ENCODE data around the gene HOGA1.
"Not testable (repeated sequence)": the region's sequence is repeated elsewhere in the genome, so short reads cannot be mapped to it uniquely, and the experiment has no call there.

Gene HOGA1

DNA sequence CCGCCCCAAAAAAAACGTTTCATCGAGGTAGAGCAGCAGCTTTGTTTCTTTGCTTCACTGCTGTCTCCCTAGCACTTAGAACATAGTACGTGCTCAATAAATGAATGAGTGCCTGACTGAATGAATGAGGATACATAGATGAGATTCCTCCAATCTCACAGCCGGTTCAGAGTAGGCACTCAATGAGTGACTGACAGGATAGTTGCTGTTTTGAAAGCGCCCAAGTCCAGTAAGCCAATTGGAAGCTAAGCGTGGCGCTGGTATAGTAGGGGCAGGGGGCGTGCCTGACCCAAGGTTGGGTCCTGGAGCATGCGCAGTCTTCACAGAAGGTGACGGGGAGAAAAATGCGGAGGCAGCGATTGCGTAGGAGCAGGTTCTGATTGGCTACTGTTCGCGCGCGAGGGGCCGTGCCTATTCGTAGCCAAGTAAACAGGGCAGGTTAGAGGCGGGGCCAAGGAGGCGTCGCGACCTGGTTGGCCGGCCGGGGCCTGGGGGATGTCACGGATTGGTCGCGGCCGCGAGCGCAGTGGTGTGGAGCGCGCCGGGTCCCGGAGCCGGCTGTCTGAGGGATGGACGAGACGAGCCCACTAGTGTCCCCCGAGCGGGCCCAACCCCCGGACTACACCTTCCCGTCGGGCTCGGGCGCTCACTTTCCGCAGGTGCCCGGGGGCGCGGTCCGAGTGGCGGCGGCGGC, 56.1 kb downstream of the HOGA1 start, which contains the start of gene PI4K2A:
PI4K2A (plus strand) TSS at position 498 of the 694 bp plus-strand sequence; CDS start at position 570, 72 bp downstream.
- Histone ChIP-seq H3K27me3 (ENCODE audit: insufficient read depth, poor library complexity, severe bottlenecking) (no peaks in the 10 kb centered on the region), H3K4me3 (replicated peaks; ENCODE audit: insufficient read depth, low read length) (peak within 1 kb of the TSS; percentile 88), H3K27ac (replicated peaks) (no peak within 1 kb of the TSS)
- TF ChIP-seq POLR2AphosphoS5 (IDR thresholded peaks at IDR 0.05; ENCODE audit: low read depth): no peak
- DNase-seq (ENCODE audit: low read depth in 1 of 2, low spot score in 1 of 2): peak; percentile 96 to 99

DNA sequence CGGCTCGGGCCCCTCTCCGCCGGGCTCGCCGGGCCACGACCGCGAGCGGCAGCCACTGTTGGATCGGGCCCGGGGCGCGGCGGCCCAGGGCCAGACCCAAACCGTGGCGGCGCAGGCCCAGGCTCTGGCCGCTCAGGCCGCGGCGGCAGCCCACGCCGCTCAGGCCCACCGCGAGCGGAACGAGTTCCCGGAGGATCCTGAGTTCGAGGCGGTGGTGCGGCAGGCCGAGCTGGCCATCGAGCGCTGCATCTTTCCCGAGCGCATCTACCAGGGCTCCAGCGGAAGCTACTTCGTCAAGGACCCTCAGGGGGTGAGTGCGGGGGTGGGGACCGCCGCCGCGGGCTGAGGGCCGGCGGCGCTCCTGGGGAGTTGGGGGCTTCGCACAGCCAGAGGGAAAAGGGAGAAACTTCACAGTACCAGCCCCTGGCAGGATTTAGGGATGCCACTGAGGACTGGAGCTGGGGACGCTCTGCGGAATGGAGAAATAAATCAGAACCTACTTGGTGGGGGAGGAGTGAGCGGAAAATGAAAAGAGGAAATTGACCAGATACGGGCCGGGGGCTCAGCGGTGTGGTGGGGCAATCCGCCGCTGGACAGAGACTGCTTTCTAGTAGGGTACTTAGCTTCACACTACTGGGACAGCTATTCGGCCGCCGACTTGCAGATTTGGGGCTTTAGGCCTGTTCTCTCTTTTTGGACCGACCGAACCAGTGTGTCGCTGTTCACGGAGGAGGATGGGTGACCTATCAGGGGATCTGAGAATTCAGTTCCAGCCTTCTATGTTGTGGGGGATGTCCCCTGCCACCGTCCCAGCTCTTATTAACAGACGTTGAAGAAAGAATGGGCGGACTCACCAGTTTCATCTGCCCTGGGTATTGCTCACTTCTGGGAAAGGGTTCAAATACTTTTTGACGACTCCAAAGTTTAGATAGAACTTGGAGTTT, 57.0 kb downstream of the HOGA1 start:
- DNase-seq (ENCODE audit: low read depth in 1 of 2, low spot score in 1 of 2): peak in 1 of 2 experiments; percentile 32
- TF ChIP-seq GABPA (IDR thresholded peaks at IDR 0.05; ENCODE audit: low read depth): no peak
- TF ChIP-seq SPI1 (IDR thresholded peaks at IDR 0.05; ENCODE audit: borderline replicate concordance, low read depth): peak; percentile 35; the same call in 1 of the 2 replicates
- TF ChIP-seq, protein P1, sequence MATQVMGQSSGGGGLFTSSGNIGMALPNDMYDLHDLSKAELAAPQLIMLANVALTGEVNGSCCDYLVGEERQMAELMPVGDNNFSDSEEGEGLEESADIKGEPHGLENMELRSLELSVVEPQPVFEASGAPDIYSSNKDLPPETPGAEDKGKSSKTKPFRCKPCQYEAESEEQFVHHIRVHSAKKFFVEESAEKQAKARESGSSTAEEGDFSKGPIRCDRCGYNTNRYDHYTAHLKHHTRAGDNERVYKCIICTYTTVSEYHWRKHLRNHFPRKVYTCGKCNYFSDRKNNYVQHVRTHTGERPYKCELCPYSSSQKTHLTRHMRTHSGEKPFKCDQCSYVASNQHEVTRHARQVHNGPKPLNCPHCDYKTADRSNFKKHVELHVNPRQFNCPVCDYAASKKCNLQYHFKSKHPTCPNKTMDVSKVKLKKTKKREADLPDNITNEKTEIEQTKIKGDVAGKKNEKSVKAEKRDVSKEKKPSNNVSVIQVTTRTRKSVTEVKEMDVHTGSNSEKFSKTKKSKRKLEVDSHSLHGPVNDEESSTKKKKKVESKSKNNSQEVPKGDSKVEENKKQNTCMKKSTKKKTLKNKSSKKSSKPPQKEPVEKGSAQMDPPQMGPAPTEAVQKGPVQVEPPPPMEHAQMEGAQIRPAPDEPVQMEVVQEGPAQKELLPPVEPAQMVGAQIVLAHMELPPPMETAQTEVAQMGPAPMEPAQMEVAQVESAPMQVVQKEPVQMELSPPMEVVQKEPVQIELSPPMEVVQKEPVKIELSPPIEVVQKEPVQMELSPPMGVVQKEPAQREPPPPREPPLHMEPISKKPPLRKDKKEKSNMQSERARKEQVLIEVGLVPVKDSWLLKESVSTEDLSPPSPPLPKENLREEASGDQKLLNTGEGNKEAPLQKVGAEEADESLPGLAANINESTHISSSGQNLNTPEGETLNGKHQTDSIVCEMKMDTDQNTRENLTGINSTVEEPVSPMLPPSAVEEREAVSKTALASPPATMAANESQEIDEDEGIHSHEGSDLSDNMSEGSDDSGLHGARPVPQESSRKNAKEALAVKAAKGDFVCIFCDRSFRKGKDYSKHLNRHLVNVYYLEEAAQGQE (IDR thresholded peaks at IDR 0.05; ENCODE audit: insufficient replicate concordance, low read depth): peak; percentile 56
- H3K27ac ChIP-seq (replicated peaks): no peak overlapping the region

DNA sequence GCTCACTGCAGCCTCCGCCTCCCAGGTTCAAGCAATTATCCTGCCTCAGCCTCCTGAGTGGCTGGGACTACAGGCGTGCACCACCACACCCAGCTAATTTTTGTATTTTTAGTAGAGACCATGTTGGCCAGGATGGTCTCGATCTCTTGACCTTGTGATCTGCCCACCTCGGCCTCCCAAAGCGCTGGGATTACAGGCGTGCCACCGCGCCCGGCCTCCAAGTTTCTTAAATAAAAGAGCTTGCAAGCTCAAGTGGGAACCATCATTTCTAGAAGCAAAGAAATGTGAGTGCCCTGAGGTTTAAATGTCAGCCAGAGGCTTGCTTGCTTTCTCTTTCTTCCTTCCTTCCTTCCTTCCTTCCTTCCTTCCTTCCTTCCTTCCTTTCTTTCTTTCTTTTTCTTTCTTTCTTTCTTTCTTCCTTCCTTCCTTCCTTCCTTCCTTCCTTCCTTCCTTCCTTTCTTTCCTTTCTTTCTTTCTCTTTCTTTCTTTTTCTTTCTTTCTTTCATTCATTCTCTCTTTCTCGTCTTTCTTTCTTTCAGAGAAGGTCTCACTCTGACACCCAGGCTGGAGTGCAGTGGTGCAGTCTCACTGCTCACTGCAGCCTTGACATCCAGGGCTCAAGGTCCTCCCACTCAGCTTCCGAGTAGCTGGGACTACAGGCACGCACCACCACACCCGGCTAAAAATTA, 58.4 kb downstream of the HOGA1 start:
- H3K4me3 ChIP-seq (replicated peaks; ENCODE audit: insufficient read depth, low read length); H3K27ac ChIP-seq (replicated peaks); DNase-seq (ENCODE audit: low read depth in 1 of 2, low spot score in 1 of 2); H3K27me3 ChIP-seq (ENCODE audit: insufficient read depth, poor library complexity, severe bottlenecking): not testable (repeated sequence)

More for the DNA sequence above, 57.0 kb downstream of the HOGA1 start:
- Histone ChIP-seq H3K4me3 (replicated peaks; ENCODE audit: insufficient read depth, low read length) (peak overlapping the region; percentile 88), H3K27me3 (ENCODE audit: insufficient read depth, poor library complexity, severe bottlenecking) (no peaks in the 10 kb centered on the region)

DNA sequence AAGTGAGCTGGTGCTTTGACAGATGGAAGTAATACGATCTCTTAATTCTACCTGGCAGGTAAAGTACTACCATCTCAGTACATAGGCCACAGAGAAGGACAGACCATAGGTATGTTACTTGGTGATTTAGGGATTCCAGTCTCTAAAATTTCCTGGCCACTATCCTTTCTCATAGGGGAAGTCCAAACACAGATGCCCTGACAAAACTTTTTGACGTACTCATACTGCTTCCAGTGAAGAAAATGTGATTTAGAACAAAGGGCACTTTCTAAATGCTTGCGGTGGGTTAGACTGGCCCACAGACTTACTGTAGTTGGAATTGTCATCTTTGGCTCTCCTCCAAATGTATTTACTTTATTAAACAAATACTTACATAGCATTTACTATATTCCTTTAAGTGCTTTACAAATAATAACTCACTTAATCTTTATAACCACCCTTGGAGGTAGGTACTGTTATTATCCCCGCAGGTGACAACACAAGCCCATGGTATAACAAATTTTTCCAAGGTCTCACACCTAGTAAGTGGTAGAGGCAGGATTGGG, 59.3 kb downstream of the HOGA1 start:
- no peak overlapping the region for H3K27ac ChIP-seq (replicated peaks)
- no peak overlapping the region for H3K4me3 ChIP-seq (replicated peaks; ENCODE audit: insufficient read depth, low read length)
- H3K27me3 ChIP-seq (ENCODE audit: insufficient read depth, poor library complexity, severe bottlenecking): no peaks in the 10 kb centered on the region
- DNase-seq (ENCODE audit: low read depth in 1 of 2, low spot score in 1 of 2): no peak
- no peak for TF ChIP-seq SPI1 (IDR thresholded peaks at IDR 0.05; ENCODE audit: borderline replicate concordance, low read depth)
- TF ChIP-seq, protein P1 (IDR thresholded peaks at IDR 0.05; ENCODE audit: insufficient replicate concordance, low read depth): no peak
- TF ChIP-seq POLR2AphosphoS5 (IDR thresholded peaks at IDR 0.05; ENCODE audit: low read depth): no peak
- TF ChIP-seq GABPA (IDR thresholded peaks at IDR 0.05; ENCODE audit: low read depth): no peak
- TF ChIP-seq, protein P2, sequence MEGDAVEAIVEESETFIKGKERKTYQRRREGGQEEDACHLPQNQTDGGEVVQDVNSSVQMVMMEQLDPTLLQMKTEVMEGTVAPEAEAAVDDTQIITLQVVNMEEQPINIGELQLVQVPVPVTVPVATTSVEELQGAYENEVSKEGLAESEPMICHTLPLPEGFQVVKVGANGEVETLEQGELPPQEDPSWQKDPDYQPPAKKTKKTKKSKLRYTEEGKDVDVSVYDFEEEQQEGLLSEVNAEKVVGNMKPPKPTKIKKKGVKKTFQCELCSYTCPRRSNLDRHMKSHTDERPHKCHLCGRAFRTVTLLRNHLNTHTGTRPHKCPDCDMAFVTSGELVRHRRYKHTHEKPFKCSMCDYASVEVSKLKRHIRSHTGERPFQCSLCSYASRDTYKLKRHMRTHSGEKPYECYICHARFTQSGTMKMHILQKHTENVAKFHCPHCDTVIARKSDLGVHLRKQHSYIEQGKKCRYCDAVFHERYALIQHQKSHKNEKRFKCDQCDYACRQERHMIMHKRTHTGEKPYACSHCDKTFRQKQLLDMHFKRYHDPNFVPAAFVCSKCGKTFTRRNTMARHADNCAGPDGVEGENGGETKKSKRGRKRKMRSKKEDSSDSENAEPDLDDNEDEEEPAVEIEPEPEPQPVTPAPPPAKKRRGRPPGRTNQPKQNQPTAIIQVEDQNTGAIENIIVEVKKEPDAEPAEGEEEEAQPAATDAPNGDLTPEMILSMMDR (IDR thresholded peaks at IDR 0.05; ENCODE audit: insufficient read depth, low read length): no peak

All from HL-60 (cell line).